Right lobe of liver (tissue), 6 donors: Measurements from ENCODE around the gene HAVCR2. TPM values are rescaled to one million over a fixed set of nuclear protein-coding genes. Genes with fewer than 3 reads are reported as not detected.

ENCODE experiments used
- ATAC-seq, 4 donors: fragments of 200-7000 bp; cut with Tn5 transposase; one replicate each; pipeline ENCODE4 v1.9.1; 2020; ENCODE audit warnings: mild to moderate bottlenecking in 4 of 4, moderate library complexity in 4 of 4
- DNase-seq, 3 donors: peaks; one replicate each; pipeline ENCODE4 v3.0.0-alpha.2; 2020
- H3K27ac ChIP-seq, 3 donors: fragments of 200-600 bp; one replicate each; pipeline ENCODE4 v1.8.0; 2022
- H3K27me3 ChIP-seq, 2 donors: fragments of 200-600 bp; one replicate each; pipeline ENCODE4 v1.8.0; 2022
- H3K36me3 ChIP-seq, 4 donors: fragments of 200-600 bp; sonication (generic) in 1 of 4; one replicate each; pipeline versions ENCODE4 v1.5.1 to v1.8.0; 2017 to 2022; ENCODE audit warnings: control low read depth in 1 of 4
- H3K4me1 ChIP-seq, 4 donors: fragments of 200-600 bp; sonication (generic) in 1 of 4; one replicate each; pipeline versions ENCODE4 v1.5.1 to v1.8.0; 2017 to 2022; ENCODE audit warnings: control low read depth in 1 of 4
- H3K4me3 ChIP-seq, 3 donors: fragments of 200-600 bp; one replicate each; pipeline ENCODE4 v1.8.0; 2022
- H3K9me3 ChIP-seq, 4 donors: fragments of 200-600 bp; sonication (generic) in 1 of 4; one replicate each; pipeline versions ENCODE4 v1.5.1 to v1.8.0; 2017 to 2022; ENCODE audit warnings: control low read depth in 1 of 4
- CTCF ChIP-seq, 4 donors: fragments of 200-600 bp in 3 of 4; fragments of 450-650 bp in 1 of 4; IDR thresholded peaks; one replicate each; pipeline versions ENCODE4 v1.5.1 to v1.8.0; 2016 to 2022; ENCODE audit warnings: antibody characterized with exemption in 4 of 4, mild to moderate bottlenecking in 2 of 4
- POLR2A ChIP-seq: fragments of 450-650 bp; IDR thresholded peaks from one replicate; pipeline ENCODE4 v1.6.1; 2017; ENCODE audit warnings: antibody characterized with exemption, mild to moderate bottlenecking
- WGBS: methylation state at CpG from one replicate; pipeline ENCODE4 v1.1.6; 2018; ENCODE audit warnings: low coverage, low lambda C conversion rate; ENCODE audit not compliant: insufficient coverage; ENCODE audit errors: missing lambda C conversion rate; 5-methylcytosine and 5-hydroxymethylcytosine counted together
- intact Hi-C, 2 donors: fragments of 100-400 bp; cut with DNase I; formaldehyde crosslinking; loops; one replicate each; pipeline versions ENCODE4 v1.11.2 to v1.14.1; 2022
- total RNA-seq, 6 experiments: library from RNA; depleted of rRNA in 2 of 6; stranded (reverse); fragments of >200 nt in 2 of 6; fragmentation: NEBNext Ultra II Directional in 3 of 6; extraction: Animal tissue kit (Norgen Biotek cat#: 25700) in 3 of 6; gene quantifications; one replicate each; pipeline versions ENCODE4 v1.1.0 to v1.2.4, GENCODE V29; 2016 to 2023
- donor health status: DM: no; HTN: yes; CAD: no.
- donor health status: DM: no; HTN: no; CAD: no.
- donor health status: DM: no; HTN: no; CAD: no.
- donor health status: DM: no; HTN: yes; CAD: no.
- donor health status: DM: no; HTN: yes; CAD: no.

The HAVCR2 gene
- total RNA-seq, 6 experiments from 2014 or later, result 2.6 to 9.4 (median 3.3) TPM

GRCh38 chr5:157148734-157149615 is 40.1 kb upstream of the HAVCR2 start:
- no peaks in the 10 kb centered on the region for H3K36me3 ChIP-seq
- ATAC-seq (peak; percentile 89 to 97 (median 92)), DNase-seq (peak in 1 of 3 donors; percentile 62)
- no peaks in the 10 kb centered on the region for H3K9me3 ChIP-seq
- H3K4me1 ChIP-seq, result no peaks in the 10 kb centered on the region
- H3K27ac ChIP-seq, result no peak overlapping the region
- intact Hi-C loops, result no loop called here
- H3K4me3 ChIP-seq, result no peak overlapping the region
- no peak for TF ChIP-seq POLR2A
- peak; percentile 75 to 91 (median 88) for TF ChIP-seq CTCF (IDR thresholded peaks at IDR 0.05)
- 45% methylated on average over 10 of the region's 14 CpGs for WGBS
- H3K27me3 ChIP-seq, result no peaks in the 10 kb centered on the region

- peaks cover 0 to 14% (median 0%) of the 10 kb centered on the region in 4 donors for H3K4me1 ChIP-seq
- no peaks in the 10 kb centered on the region for H3K27me3 ChIP-seq
- WGBS, result 15% methylated on average over 33 of the region's 33 CpGs
- peak overlapping the region; percentile 63 to 97 (median 85) for H3K4me3 ChIP-seq
- H3K9me3 ChIP-seq, result no peaks in the 10 kb centered on the region
- TF ChIP-seq CTCF (IDR thresholded peaks at IDR 0.05) (no peak), POLR2A (peak; percentile 14)
- ATAC-seq (peak; percentile 65 to 71 (median 70)), DNase-seq (peak; percentile 33 to 56 (median 52))
- peak overlapping the region; percentile 84 to 89 (median 85) for H3K27ac ChIP-seq
- intact Hi-C loops, result no loop called here
- H3K36me3 ChIP-seq, result peaks cover 0 to 10% (median 0%) of the 10 kb centered on the region in 4 donors
Observed at GRCh38 chr5:157143127-157143971, 34.5 kb upstream of the HAVCR2 start.

GRCh38 chr5:157142317-157143126 is 33.7 kb upstream of the HAVCR2 start, which contains the start of gene MED7:
MED7 (minus strand) TSS chr5:157142865; CDS start chr5:157139431, 3,434 bp downstream.
- H3K27ac ChIP-seq, result peak within 1 kb of the TSS; percentile 84 to 89 (median 85)
- H3K27me3 ChIP-seq, result no peaks in the 10 kb centered on the region
- no peaks in the 10 kb centered on the region for H3K9me3 ChIP-seq
- DNase-seq, result peak; percentile 89 to 96 (median 94)
- H3K36me3 ChIP-seq, result peaks cover 0 to 12% (median 1%) of the 10 kb centered on the region in 4 donors
- H3K4me3 ChIP-seq, result peak within 1 kb of the TSS; percentile 63 to 97 (median 85)
- intact Hi-C loops, result no loop called here
- ATAC-seq, result peak; percentile 98 to 100 (median 99)
- H3K4me1 ChIP-seq, result peaks cover 0 to 14% (median 0%) of the 10 kb centered on the region in 4 donors
- no peak for TF ChIP-seq CTCF (IDR thresholded peaks at IDR 0.05)
- peak; percentile 85 for TF ChIP-seq POLR2A
- under 1% methylated on average over 34 of the region's 48 CpGs for WGBS

GRCh38 chr5:157137691-157138090 is 28.8 kb upstream of the HAVCR2 start:
- 85% methylated on average over 4 of the region's 6 CpGs for WGBS
- Histone ChIP-seq H3K9me3 (no peaks in the 10 kb centered on the region), H3K4me1 (peaks cover 0 to 12% (median 0%) of the 10 kb centered on the region in 4 donors), H3K27me3 (no peaks in the 10 kb centered on the region), H3K4me3 (no peak overlapping the region), H3K27ac (no peak overlapping the region), H3K36me3 (peaks cover 0 to 12% (median 1%) of the 10 kb centered on the region in 4 donors)
- intact Hi-C loops, result no loop called here
- TF ChIP-seq POLR2A, result no peak
- TF ChIP-seq CTCF (IDR thresholded peaks at IDR 0.05), result no peak
- DNase-seq (no peak), ATAC-seq (no peak)
